ENCODE measurements around the gene INAFM2. TPM values are rescaled to one million over a fixed set of nuclear protein-coding genes. Genes with fewer than 3 reads are reported as not detected.

Gene INAFM2
- total RNA-seq, 2 donors from 2014 or later, result 53.4 to 76.6 TPM

- DNase-seq, result no peak
- ATAC-seq, result no peak
- intact Hi-C loops (cut with DNase I), result no loop called here
Observed at GRCh38 chr15:40335938-40336743, 12.6 kb downstream of the INAFM2 start.

GRCh38 chr15:40336744-40337122 lies 13.2 kb downstream of the INAFM2 start:
- DNase-seq (no peak), ATAC-seq (no peak)
- intact Hi-C loops (cut with DNase I), result no loop called here

- intact Hi-C loops (cut with DNase I), result no loop called here
- ATAC-seq, result no peak
- DNase-seq, result no peak
Observed at GRCh38 chr15:40337597-40337996, 14.1 kb downstream of the INAFM2 start.

GRCh38 chr15:40338041-40338657 lies 14.7 kb downstream of the INAFM2 start:
- intact Hi-C loops (cut with DNase I), result no loop called here
- ATAC-seq, result peak; percentile 10 to 17
- DNase-seq, result peak; percentile 85

GRCh38 chr15:40338921-40339620 lies 15.6 kb downstream of the INAFM2 start:
- DNase-seq, result peak; percentile 56
- intact Hi-C loops (cut with DNase I), result no loop called here

DNA sequence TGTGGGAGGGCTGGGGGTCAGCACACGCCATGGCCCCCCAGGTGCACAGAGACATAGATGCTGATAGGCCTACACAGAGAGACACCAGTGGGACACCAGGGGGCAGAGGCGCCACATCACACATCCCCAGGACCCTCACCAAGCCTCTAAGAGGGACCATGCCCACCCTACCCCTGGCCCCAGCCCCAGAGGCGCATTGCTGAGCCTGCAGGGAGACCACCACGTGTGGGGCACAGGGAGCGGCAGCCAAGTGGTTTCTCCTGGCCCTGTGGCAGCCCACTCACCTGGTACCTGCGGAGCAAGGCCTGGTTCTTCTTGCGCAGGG lies 16.1 kb downstream of the INAFM2 start:
- intact Hi-C loops (cut with DNase I), result no loop called here
- ATAC-seq, result peak; percentile 1 to 6
- DNase-seq, result no peak

More at GRCh38 chr15:40338921-40339620, 15.6 kb downstream of the INAFM2 start:
- peak; percentile 18 to 44 for ATAC-seq

- peak; percentile 87 for DNase-seq
- intact Hi-C loops (cut with DNase I), result loop anchor here in 1 of 2 donors (5.0 kb wide), 1 partner anchor 82 kb away; no protein-coding TSS in a partner anchor
- peak; percentile 61 to 77 for ATAC-seq
Observed at GRCh38 chr15:40340038-40340739, 16.7 kb downstream of the INAFM2 start.

GRCh38 chr15:40340740-40341400 lies 17.4 kb downstream of the INAFM2 start, which contains the start of gene CCDC9B:
Gene CCDC9B (minus strand): TSS chr15:40340939. CDS start chr15:40340819, 120 bp downstream.
- intact Hi-C loops (cut with DNase I), result loop anchor here in 1 of 2 donors (5.0 kb wide), 1 partner anchor 81 kb away; no protein-coding TSS in a partner anchor
- peak; percentile 76 to 78 for ATAC-seq
- peak; percentile 91 for DNase-seq

- intact Hi-C loops (cut with DNase I), result loop anchor here in 1 of 2 donors (5.0 kb wide), 1 partner anchor 80 kb away; no protein-coding TSS in a partner anchor
- ATAC-seq (no peak), DNase-seq (no peak)
Observed at GRCh38 chr15:40342416-40343320, 19.2 kb downstream of the INAFM2 start.

DNA sequence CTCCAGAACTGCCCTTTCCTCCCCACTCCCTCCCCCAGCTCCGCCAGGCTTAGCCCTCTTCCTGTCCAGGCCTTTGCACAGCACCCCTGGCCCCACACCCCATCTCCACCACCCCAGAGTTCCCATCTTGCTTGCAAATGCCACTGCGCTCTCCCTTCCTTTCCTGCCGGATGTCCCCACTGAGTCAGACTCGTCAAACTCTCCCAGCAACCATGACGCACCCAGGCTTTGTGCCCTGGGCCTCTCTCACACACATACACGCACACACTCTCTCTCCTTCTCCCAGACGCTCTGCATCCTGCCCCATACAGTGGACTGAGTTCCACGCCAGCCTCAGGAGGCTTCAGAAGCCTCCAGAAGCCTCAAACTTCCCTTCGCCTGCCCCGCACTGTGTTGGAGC lies 20.0 kb downstream of the INAFM2 start:
- intact Hi-C loops (cut with DNase I), result loop anchor here in 1 of 2 donors (5.0 kb wide), 1 partner anchor 79 kb away; no protein-coding TSS in a partner anchor
- no peak for ATAC-seq
- DNase-seq, result peak; percentile 66

DNA sequence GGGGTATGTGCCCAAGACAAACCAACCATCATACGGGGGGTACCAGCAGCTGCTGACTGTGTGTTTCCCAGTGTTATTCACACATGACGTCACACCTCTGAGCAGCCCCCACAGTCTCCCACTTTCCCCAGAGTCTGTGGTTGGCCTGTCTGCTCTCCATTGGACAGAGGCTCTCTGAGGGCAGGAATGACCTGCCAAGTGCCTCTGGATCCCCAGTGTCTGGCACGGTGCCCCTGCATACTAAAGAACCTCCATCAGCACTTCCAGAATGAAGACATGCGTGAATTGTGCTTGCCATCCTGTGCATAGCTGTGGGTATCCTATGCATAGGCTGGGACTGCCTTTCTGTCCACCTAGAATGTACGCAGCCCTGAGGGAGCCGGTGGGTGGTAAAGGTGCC lies 20.7 kb downstream of the INAFM2 start:
- intact Hi-C loops (cut with DNase I), result loop anchor here in 1 of 2 donors (5.0 kb wide), 1 partner anchor 78 kb away; no protein-coding TSS in a partner anchor
- no peak for DNase-seq
- ATAC-seq, result no peak

- ATAC-seq (peak in 1 of 2 donors; percentile 4), DNase-seq (peak; percentile 58)
- intact Hi-C loops (cut with DNase I), result loop anchor here in 1 of 2 donors (5.0 kb wide), 1 partner anchor 78 kb away; no protein-coding TSS in a partner anchor
Observed at GRCh38 chr15:40344631-40345120, 21.2 kb downstream of the INAFM2 start.

GRCh38 chr15:40345225-40345866 lies 21.9 kb downstream of the INAFM2 start:
- ATAC-seq (no peak), DNase-seq (no peak)
- intact Hi-C loops (cut with DNase I), result no loop called here

GRCh38 chr15:40345867-40346578 lies 22.5 kb downstream of the INAFM2 start:
- DNase-seq (no peak), ATAC-seq (no peak)
- intact Hi-C loops (cut with DNase I), result no loop called here

GRCh38 chr15:40346579-40347558 lies 23.4 kb downstream of the INAFM2 start:
- intact Hi-C loops (cut with DNase I), result no loop called here
- no peak for ATAC-seq
- no peak for DNase-seq

Data from left cardiac atrium (tissue), 4 donors.